ENCODE results near the gene TSEN34.

DNA sequence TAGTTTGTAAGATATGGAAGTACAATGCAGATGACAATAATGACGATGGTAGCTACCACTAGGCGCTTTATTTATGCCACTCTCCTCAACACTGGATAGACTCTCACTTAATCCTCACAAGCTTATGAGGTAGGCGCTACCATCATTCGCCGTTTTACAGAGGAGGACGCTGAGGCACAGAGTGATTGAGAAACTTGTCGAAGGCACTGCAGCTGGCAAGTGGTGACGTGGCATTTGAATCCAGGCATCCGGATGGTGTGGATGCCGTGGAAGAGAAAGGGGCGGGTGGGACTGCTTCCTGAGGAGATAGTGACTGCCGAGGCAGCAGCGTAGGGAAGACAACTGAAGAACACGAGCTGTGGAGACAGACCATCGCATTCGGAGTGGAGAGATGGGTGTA lies 8.3 kb downstream of the TSEN34 start:
- TF ChIP-seq, protein P1, sequence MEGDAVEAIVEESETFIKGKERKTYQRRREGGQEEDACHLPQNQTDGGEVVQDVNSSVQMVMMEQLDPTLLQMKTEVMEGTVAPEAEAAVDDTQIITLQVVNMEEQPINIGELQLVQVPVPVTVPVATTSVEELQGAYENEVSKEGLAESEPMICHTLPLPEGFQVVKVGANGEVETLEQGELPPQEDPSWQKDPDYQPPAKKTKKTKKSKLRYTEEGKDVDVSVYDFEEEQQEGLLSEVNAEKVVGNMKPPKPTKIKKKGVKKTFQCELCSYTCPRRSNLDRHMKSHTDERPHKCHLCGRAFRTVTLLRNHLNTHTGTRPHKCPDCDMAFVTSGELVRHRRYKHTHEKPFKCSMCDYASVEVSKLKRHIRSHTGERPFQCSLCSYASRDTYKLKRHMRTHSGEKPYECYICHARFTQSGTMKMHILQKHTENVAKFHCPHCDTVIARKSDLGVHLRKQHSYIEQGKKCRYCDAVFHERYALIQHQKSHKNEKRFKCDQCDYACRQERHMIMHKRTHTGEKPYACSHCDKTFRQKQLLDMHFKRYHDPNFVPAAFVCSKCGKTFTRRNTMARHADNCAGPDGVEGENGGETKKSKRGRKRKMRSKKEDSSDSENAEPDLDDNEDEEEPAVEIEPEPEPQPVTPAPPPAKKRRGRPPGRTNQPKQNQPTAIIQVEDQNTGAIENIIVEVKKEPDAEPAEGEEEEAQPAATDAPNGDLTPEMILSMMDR (conservative IDR thresholded peaks at IDR 0.05; ENCODE audit: low read length): no peak
- TF ChIP-seq EZH2phosphoT487 (IDR thresholded peaks at IDR 0.05; ENCODE audit: borderline replicate concordance, low read depth, low read length): no peak
